Osteocyte (in vitro differentiated cells): Measurements from ENCODE around the gene PLCG1. TPM values are rescaled to one million over a fixed set of nuclear protein-coding genes. Genes with fewer than 3 reads are reported as not detected.

ENCODE experiments used
- DNase-seq: peaks from one replicate; pipeline ENCODE4 v3.0.0; 2021; ENCODE audit warnings: mixed read lengths; ENCODE audit not compliant: unreplicated experiment; ENCODE audit errors: extremely low spot score
- H3K27ac Mint-ChIP-seq: one replicate; pipeline ENCODE4 v1.8.0; 2021; ENCODE audit warnings: mild to moderate bottlenecking, mixed read lengths; ENCODE audit not compliant: unreplicated experiment
- H3K27me3 Mint-ChIP-seq: one replicate; pipeline ENCODE4 v1.8.0; 2021; ENCODE audit warnings: mixed read lengths; ENCODE audit not compliant: unreplicated experiment
- H3K36me3 Mint-ChIP-seq: one replicate; pipeline ENCODE4 v1.8.0; 2021; ENCODE audit warnings: mixed read lengths; ENCODE audit not compliant: unreplicated experiment
- H3K4me1 Mint-ChIP-seq: one replicate; pipeline ENCODE4 v1.8.0; 2021; ENCODE audit warnings: mixed read lengths; ENCODE audit not compliant: unreplicated experiment
- H3K4me3 Mint-ChIP-seq: one replicate; pipeline ENCODE4 v1.8.0; 2021; ENCODE audit warnings: mild to moderate bottlenecking, moderate library complexity, mixed read lengths; ENCODE audit not compliant: unreplicated experiment
- H3K9me3 Mint-ChIP-seq: one replicate; pipeline ENCODE4 v1.8.0; 2021; ENCODE audit warnings: mixed read lengths; ENCODE audit not compliant: unreplicated experiment
- CTCF ChIP-seq: fragments of 200-600 bp; sonication (generic); IDR thresholded peaks from 2 replicates; pipeline ENCODE4 v1.5.0; 2021; ENCODE audit warnings: antibody characterized with exemption, mild to moderate bottlenecking, moderate library complexity
- total RNA-seq: library from RNA; stranded (reverse); gene quantifications from 2 replicates; pipeline ENCODE4 v1.2.1, GENCODE V29; 2021

PLCG1 gene
- total RNA-seq, 1 donor from 2014 or later = 179 TPM

GRCh38 chr20:41172296-41173140, 35.2 kb downstream of the PLCG1 start:
- Mint-ChIP-seq H3K27ac (peak overlapping the region; percentile 76), H3K4me3 (no peak overlapping the region), H3K36me3 (peaks cover 40% of the 10 kb centered on the region), H3K27me3 (no peaks in the 10 kb centered on the region), H3K4me1 (peaks cover 44% of the 10 kb centered on the region), H3K9me3 (no peaks in the 10 kb centered on the region)
- DNase-seq = peak; percentile 79
- TF ChIP-seq CTCF = no peak

GRCh38 chr20:41173161-41173721, 35.9 kb downstream of the PLCG1 start:
- peak; percentile 97 for TF ChIP-seq CTCF
- Mint-ChIP-seq H3K4me3 (no peak overlapping the region), H3K36me3 (peaks cover 41% of the 10 kb centered on the region), H3K27ac (peak overlapping the region; percentile 76), H3K9me3 (no peaks in the 10 kb centered on the region), H3K4me1 (peaks cover 52% of the 10 kb centered on the region), H3K27me3 (no peaks in the 10 kb centered on the region)
- peak; percentile 90 for DNase-seq

- Mint-ChIP-seq H3K27me3 (no peaks in the 10 kb centered on the region), H3K4me3 (no peak overlapping the region), H3K36me3 (peaks cover 43% of the 10 kb centered on the region), H3K4me1 (peaks cover 58% of the 10 kb centered on the region), H3K27ac (peak overlapping the region; percentile 76), H3K9me3 (no peaks in the 10 kb centered on the region)
- no peak for TF ChIP-seq CTCF
- peak; percentile 63 for DNase-seq
Measured at GRCh38 chr20:41173791-41174341, 36.5 kb downstream of the PLCG1 start.

GRCh38 chr20:41174373-41174772, 37.0 kb downstream of the PLCG1 start:
- no peak overlapping the region for H3K4me3 Mint-ChIP-seq
- H3K27me3 Mint-ChIP-seq = no peaks in the 10 kb centered on the region
- peak; percentile 76 for DNase-seq
- H3K27ac Mint-ChIP-seq = peak overlapping the region; percentile 76
- H3K36me3 Mint-ChIP-seq = peaks cover 40% of the 10 kb centered on the region
- H3K4me1 Mint-ChIP-seq = peaks cover 63% of the 10 kb centered on the region
- TF ChIP-seq CTCF = no peak
- no peaks in the 10 kb centered on the region for H3K9me3 Mint-ChIP-seq

- no peaks in the 10 kb centered on the region for H3K27me3 Mint-ChIP-seq
- H3K36me3 Mint-ChIP-seq = peaks cover 37% of the 10 kb centered on the region
- TF ChIP-seq CTCF = no peak
- peaks cover 65% of the 10 kb centered on the region for H3K4me1 Mint-ChIP-seq
- peak; percentile 80 for DNase-seq
- H3K27ac Mint-ChIP-seq = peak overlapping the region; percentile 76
- H3K9me3 Mint-ChIP-seq = no peaks in the 10 kb centered on the region
- H3K4me3 Mint-ChIP-seq = no peak overlapping the region
Measured at GRCh38 chr20:41174782-41175181, 37.4 kb downstream of the PLCG1 start.
